PC-9 (cell line): ENCODE measurements around the gene CCDC102B.
"Not testable (repeated sequence)": the region's sequence is repeated elsewhere in the genome, so short reads cannot be mapped to it uniquely, and the experiment has no call there.

Source experiments
- EZH2 ChIP-seq: fragments of 200-600 bp; sonication (generic); IDR thresholded peaks from 2 replicates; pipeline ENCODE4 v1.8.0; 2017; ENCODE audit warnings: antibody characterized with exemption, low read depth
- TF ChIP-seq, protein P1 (sequence below): fragments of 200-600 bp; sonication (generic); conservative IDR thresholded peaks from 2 replicates; pipeline ENCODE4 v1.6.1; 2017; ENCODE audit warnings: mixed run types, antibody characterized with exemption, mild to moderate bottlenecking, moderate library complexity

DNA sequence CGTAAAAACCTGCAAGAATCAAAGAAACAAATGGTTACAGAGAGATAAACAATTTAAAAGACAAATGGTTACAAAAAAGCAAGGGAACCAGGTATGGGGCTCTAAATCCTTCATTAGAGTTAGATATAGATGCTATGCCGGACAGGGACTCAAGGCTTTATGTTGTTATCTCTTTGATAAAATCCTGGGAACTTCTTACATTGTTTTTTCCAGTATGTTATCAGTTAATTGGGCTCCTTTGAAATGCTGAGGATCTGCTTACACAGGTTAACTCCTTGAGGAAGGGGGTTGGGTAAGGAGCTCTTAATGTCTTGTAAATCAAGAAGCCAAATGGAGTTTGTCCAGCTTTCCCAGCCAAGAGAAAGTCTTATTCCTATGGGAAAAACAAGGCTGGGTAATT lies 146.0 kb downstream of the CCDC102B start:
- TF ChIP-seq, protein P1, sequence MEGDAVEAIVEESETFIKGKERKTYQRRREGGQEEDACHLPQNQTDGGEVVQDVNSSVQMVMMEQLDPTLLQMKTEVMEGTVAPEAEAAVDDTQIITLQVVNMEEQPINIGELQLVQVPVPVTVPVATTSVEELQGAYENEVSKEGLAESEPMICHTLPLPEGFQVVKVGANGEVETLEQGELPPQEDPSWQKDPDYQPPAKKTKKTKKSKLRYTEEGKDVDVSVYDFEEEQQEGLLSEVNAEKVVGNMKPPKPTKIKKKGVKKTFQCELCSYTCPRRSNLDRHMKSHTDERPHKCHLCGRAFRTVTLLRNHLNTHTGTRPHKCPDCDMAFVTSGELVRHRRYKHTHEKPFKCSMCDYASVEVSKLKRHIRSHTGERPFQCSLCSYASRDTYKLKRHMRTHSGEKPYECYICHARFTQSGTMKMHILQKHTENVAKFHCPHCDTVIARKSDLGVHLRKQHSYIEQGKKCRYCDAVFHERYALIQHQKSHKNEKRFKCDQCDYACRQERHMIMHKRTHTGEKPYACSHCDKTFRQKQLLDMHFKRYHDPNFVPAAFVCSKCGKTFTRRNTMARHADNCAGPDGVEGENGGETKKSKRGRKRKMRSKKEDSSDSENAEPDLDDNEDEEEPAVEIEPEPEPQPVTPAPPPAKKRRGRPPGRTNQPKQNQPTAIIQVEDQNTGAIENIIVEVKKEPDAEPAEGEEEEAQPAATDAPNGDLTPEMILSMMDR: not testable (repeated sequence)
- not testable (repeated sequence) for TF ChIP-seq EZH2
